Mucosa of descending colon (tissue), 3 donors: Measurements from ENCODE around the gene SLC6A12. TPM values are rescaled to one million over a fixed set of nuclear protein-coding genes. Genes with fewer than 3 reads are reported as not detected.
A peak's percentile ranks its signal among the peaks of the same experiment; 100 is the strongest.

Experiments
- ATAC-seq: fragments of 200-7000 bp; cut with Tn5 transposase; one replicate; pipeline ENCODE4 v1.9.1; 2020; ENCODE audit warnings: mild to moderate bottlenecking, moderate library complexity
- DNase-seq, 3 donors: peaks; one replicate each; pipeline ENCODE4 v3.0.0-alpha.2; 2020
- H3K36me3 ChIP-seq: fragments of 200-600 bp; one replicate; pipeline ENCODE4 v1.8.0; 2021; ENCODE audit warnings: low read depth, mild to moderate bottlenecking
- H3K4me1 ChIP-seq: fragments of 200-600 bp; one replicate; pipeline ENCODE4 v1.8.0; 2021; ENCODE audit warnings: low read depth, mild to moderate bottlenecking
- H3K4me3 ChIP-seq: fragments of 200-600 bp; one replicate; pipeline ENCODE4 v1.8.0; 2021; ENCODE audit warnings: mild to moderate bottlenecking
- H3K9me3 ChIP-seq: fragments of 200-600 bp; one replicate; pipeline ENCODE4 v1.8.0; 2021; ENCODE audit warnings: mild to moderate bottlenecking
- CTCF ChIP-seq: fragments of 200-600 bp; IDR thresholded peaks from one replicate; pipeline ENCODE4 v1.8.0; 2022; ENCODE audit warnings: antibody characterized with exemption, mild to moderate bottlenecking
- intact Hi-C, 2 donors: fragments of 100-400 bp; cut with DNase I in 1 of 2; cut with micrococcal nuclease in 1 of 2; formaldehyde crosslinking; loops; one replicate each; pipeline versions ENCODE4 v1.11.0 to v1.11.1; 2022; cut with DNase I, micrococcal nuclease
- total RNA-seq, 3 donors: library from RNA; stranded (reverse); fragmentation: NEBNext Ultra II Directional in 2 of 3; extraction: Animal tissue kit (Norgen Biotek cat#: 25700) in 2 of 3; gene quantifications; one replicate each; pipeline versions ENCODE4 v1.2.1 to v1.2.4, GENCODE V29; 2021 to 2023
- donor health status: DM: no; HTN: no; CAD: no; lungs with moderate emphysema.
- donor health status: DM: no; HTN: no; CAD: no.
- donor health status: DM: no; HTN: yes; CAD: no.

Gene SLC6A12
- total RNA-seq, 3 donors from 2014 or later = 1.3 to 5.1 TPM; not detected in 1

GRCh38 chr12:172732-173161, 41.2 kb downstream of the SLC6A12 start:
- ATAC-seq = no peak
- TF ChIP-seq CTCF = no peak
- peak in 1 of 3 donors; percentile 56 for DNase-seq
- Histone ChIP-seq H3K4me1 (no peaks in the 10 kb centered on the region), H3K4me3 (no peak overlapping the region), H3K9me3 (no peaks in the 10 kb centered on the region), H3K36me3 (no peaks in the 10 kb centered on the region)
- intact Hi-C loops = no loop called here

GRCh38 chr12:171743-172676, 41.9 kb downstream of the SLC6A12 start:
- intact Hi-C loops = no loop called here
- no peaks in the 10 kb centered on the region for H3K4me1 ChIP-seq
- no peaks in the 10 kb centered on the region for H3K9me3 ChIP-seq
- TF ChIP-seq CTCF = no peak
- DNase-seq (peak; percentile 28 to 73 (median 61)), ATAC-seq (peak; percentile 78)
- H3K4me3 ChIP-seq = no peak overlapping the region
- no peaks in the 10 kb centered on the region for H3K36me3 ChIP-seq

GRCh38 chr12:171276-171675, 42.7 kb downstream of the SLC6A12 start:
- no peaks in the 10 kb centered on the region for H3K9me3 ChIP-seq
- TF ChIP-seq CTCF = no peak
- no peak for ATAC-seq
- intact Hi-C loops = no loop called here
- no peaks in the 10 kb centered on the region for H3K36me3 ChIP-seq
- no peaks in the 10 kb centered on the region for H3K4me1 ChIP-seq
- no peak for DNase-seq
- no peak overlapping the region for H3K4me3 ChIP-seq

GRCh38 chr12:170371-171225, 43.4 kb downstream of the SLC6A12 start:
- Histone ChIP-seq H3K9me3 (no peaks in the 10 kb centered on the region), H3K36me3 (no peaks in the 10 kb centered on the region), H3K4me3 (no peak overlapping the region), H3K4me1 (no peaks in the 10 kb centered on the region)
- TF ChIP-seq CTCF = no peak
- ATAC-seq = no peak
- no peak for DNase-seq
- intact Hi-C loops = no loop called here

GRCh38 chr12:169528-170370, 44.2 kb downstream of the SLC6A12 start:
- Histone ChIP-seq H3K9me3 (no peaks in the 10 kb centered on the region), H3K36me3 (no peaks in the 10 kb centered on the region), H3K4me1 (no peaks in the 10 kb centered on the region), H3K4me3 (no peak overlapping the region)
- DNase-seq (no peak), ATAC-seq (no peak)
- no peak for TF ChIP-seq CTCF
- intact Hi-C loops = no loop called here
